HT1080 (cell line): ENCODE data around the gene SHROOM3. TPM values are rescaled to one million over a fixed set of nuclear protein-coding genes. Genes with fewer than 3 reads are reported as not detected.
"Not testable (repeated sequence)": the region's sequence is repeated elsewhere in the genome, so short reads cannot be mapped to it uniquely, and the experiment has no call there.

ENCODE experiments used
- DNase-seq: peaks from one replicate; pipeline ENCODE4 v3.0.0-alpha.2; 2015; ENCODE audit warnings: low read depth
- total RNA-seq: library from RNA; depleted of rRNA; stranded (reverse); fragments of >200 nt; shearing (Covaris generic); gene quantifications from 2 replicates; pipeline ENCODE4 v1.2.3, GENCODE V29; 2014

The SHROOM3 gene
- total RNA-seq, 1 experiment from 2014 or later = 11.8 TPM

DNA sequence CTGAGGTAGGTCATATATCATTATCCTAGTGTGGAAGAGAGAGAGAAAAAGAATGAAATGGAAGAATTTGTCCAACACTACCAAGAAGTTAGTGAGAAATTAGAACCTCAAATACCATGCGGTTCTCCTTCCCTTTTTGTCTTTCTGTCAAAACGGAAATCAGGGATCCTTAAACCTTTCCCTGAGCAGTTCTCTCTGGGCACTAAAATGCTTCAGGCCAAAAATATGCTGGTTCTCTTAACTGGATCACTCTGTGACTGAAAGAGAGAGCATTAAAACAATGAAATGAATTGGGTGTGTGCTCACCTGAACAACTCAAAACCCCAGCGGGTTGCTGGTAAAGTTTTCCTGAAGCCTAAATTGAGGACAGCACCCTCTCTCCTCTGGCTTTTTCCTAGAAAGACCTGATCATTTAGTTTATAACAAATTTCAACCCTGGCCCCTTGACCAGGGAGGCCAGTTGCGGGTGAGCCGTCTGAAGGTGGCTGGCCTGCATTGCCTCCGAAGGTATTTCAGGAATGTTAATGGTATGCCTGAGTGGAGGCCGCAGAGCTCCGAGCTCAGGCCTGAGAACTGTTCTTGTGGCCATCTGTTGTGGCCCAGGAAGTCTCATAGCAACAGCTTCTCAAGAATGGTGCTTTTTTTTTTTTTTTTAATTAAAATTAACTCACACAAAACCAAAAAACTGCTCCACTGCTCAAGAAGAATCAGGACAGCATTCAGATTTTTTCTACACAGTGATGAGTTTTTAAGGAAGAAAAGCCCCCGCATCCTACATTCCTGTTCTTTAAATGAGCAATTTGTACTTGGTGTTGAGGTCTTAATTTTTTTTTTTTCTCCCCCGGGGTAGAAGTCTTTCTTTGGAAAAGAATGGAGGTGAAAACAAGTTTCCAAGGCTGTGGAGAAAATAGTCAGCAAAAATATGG lies 155.1 kb downstream of the SHROOM3 start:
- peak; percentile 92 for DNase-seq

DNA sequence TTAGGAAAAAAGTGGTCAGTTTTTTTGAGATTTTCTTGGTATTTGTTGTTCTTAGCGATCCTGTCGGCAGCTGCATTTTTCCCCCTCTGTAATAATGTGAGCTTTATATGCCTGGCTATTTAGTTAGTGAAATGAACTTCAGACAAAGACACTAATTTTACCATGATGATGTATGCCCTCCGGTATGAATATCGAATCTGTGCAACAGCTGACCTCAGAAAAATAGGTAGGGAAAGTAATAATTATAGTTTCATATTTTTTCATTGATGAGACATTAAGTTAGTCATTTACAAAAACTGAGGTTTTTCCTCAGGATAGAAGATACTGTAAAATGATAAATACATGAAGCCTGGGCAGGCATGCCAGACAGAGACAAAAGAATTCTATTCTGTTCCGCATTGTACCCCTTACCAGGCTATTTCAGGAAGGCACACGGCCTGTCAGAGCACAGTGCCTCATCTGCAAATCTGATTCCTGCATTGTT lies 155.8 kb downstream of the SHROOM3 start:
- peak; percentile 24 for DNase-seq

DNA sequence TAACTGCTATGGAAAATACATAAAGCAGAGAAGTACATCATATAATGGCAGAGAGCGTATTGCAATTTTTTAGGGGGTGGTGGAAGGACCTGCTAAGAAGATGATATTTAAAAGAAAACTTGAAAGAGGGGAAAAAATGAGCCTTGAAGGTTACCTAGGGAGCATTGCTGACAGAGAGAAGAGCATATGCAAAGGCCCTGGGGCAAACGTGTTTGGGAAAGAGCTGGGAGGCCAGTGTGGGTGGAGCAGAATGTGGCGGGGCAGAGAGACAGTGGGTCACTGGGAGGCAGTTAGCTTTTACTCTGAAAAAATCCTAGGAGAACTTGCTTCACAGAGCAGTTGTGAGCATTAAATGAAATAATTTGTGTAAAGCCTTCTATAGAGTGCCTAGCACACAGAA lies 157.0 kb downstream of the SHROOM3 start:
- no peak for DNase-seq

- DNase-seq = no peak
Observed at GRCh38 chr4:76592460-76592859, 157.4 kb downstream of the SHROOM3 start.

DNA sequence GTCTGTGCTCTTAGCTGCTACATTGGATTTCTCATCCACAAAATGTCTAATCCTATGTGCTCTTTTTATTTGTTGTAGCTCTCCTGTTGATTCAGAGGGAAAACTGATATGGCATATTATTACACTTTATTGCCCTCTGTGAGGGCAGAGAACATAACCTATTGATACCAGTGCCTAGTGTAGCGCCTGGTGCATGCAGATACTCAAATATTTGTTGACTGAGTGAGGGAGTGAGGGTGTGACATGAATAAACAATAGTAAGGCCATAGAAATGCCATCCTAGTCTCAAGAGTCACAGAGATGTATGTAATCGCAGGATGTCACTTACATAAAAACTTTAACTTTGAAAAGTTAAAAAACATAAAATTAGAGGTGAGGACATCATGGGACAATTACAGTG lies 159.1 kb downstream of the SHROOM3 start:
- no peak for DNase-seq

DNA sequence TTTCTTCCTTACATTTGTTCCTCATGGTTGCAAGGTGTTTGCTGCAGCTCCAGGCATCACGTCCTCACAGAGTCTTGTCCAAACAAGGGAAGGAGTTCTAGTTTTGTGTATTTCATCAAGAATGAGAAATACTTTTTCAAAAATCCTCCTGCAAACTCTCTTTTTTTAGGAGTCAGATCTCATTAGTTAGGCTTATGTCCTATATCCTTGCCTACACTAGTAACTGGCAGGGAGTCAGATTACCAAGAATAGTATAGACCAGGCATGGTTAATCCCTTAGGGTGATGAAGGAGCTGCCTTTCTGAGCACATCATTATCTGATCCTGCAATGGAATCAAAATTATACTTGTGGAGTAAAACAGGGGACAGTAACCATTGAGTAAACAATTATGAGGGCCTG lies 160.4 kb downstream of the SHROOM3 start:
- DNase-seq = no peak

- DNase-seq = no peak
Observed at GRCh38 chr4:76596713-76597112, 161.7 kb downstream of the SHROOM3 start.

DNA sequence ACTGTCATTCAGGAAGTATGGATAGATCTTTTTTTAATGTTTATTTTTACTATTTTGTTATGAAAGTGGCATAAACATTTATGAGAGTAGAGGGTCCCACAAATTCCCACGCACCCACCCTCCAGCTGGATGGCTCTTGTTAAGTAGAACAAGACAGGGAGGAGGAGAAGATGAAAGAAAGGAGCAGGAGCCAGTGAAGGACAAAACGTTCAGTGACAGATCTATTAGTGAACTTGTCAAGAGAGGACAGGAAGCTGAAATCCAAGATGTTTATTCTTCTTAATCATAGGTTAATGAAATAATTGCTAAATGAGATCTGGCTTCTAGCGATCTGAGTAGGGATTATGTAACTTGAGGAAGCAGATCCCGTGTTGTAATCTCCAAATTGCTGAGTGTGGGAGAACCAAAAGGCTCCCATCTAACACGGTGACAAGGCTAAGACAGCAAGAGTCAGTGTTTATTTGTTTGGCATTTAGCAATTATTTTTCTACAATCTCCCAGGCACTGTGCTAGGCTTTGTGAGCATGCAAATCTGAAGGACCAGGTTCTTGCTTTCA lies 162.5 kb downstream of the SHROOM3 start:
- DNase-seq = no peak

DNA sequence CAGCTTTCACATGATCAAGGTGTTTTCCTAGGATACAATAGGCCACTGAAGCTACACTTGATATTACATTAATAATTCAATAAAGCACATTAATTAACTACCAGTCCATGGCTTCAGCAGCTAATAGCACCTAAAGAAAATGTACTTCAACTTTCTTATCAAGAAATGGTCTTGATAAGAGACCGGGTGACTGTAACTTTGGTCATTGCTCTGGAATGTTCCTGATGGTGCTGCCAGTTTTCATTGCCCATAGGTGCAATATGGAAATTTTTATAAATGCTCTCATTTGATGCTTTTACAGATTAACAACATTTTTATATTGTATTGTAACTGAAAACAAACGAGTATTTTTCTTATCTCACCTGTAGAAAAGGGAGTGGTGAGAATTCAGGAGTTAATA lies 165.4 kb downstream of the SHROOM3 start:
- no peak for DNase-seq

- DNase-seq = no peak
Observed at GRCh38 chr4:76601791-76602190, 166.8 kb downstream of the SHROOM3 start.

- no peak for DNase-seq
Observed at GRCh38 chr4:76605099-76605563, 170.1 kb downstream of the SHROOM3 start.

DNA sequence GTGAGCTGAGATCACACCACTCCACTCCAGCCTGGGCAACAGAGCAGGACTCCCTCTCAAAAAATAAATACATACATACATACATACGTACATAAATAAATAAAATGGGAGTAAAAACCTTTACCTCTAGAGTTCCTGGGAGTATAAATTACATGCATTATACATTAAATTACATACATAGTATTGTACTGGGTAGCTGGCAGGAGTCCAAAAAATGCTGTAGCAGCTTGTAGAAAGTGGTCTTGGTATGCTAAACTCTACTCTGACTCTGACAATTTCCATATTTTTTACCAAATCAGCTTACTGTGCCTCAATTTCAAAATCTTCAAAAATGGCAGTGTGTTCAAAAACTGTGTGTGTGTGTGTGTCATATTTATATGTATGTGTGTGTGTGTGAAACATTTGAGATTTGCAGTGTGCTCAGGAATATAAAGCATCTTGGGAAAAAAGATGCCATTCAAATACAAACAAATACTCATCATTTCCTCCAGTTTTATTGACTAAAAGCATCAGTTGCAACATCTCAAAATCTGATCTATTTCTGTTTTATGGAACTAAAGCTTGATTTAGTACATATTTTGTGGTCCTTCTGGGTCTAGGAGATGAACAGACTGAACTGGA lies 171.7 kb downstream of the SHROOM3 start:
- DNase-seq = no peak

GRCh38 chr4:76607266-76607799 lies 172.3 kb downstream of the SHROOM3 start:
- no peak for DNase-seq

DNA sequence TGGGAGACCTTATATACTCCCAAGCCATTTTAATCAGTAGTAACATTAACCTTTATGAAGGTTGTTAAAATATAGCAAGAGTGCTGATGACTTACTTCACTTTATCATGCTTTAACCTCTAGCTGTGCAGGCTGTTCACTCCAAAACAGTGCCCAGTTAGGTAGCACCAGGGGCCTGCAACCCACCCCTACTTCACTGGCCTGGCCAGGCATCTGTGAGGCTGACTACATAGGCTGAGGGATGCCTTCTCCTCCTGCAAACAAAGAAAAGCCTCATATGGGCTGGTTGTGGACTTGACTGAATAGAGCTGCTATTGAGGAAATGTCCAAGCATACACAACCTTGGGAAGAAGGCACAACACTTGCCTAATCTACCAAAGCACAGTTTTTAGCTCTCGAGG lies 172.8 kb downstream of the SHROOM3 start:
- no peak for DNase-seq

GRCh38 chr4:76608549-76608948 lies 173.5 kb downstream of the SHROOM3 start:
- DNase-seq = not testable (repeated sequence)

GRCh38 chr4:76610751-76611547 lies 175.9 kb downstream of the SHROOM3 start:
- no peak for DNase-seq

DNA sequence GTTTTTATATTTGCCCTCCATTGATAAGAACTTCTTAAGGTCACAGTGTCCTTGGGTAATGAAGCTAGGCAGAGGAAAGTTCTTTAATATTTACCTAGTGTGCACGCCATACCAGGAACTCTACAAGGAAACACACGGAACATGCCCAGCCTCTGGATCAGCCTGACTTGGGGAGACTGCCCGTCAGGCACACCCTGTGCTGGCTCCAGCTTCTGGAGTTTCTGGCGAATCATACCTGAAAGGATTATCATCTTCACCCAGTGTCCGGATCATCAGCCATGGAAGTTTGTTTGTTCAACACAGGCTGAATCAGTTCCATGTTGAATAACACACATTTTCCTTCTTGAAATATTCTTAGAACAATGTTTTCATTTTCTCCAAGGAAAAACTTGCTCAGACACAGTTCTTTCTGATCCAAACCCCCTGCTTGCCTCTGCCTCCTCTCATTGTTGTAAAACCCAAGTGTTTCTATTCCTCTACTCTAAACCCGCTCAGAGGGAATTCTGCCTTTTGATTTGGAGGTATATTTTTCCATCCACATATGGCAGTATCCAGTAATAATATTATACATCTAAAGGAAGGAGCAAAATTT lies 176.7 kb downstream of the SHROOM3 start:
- no peak for DNase-seq

DNA sequence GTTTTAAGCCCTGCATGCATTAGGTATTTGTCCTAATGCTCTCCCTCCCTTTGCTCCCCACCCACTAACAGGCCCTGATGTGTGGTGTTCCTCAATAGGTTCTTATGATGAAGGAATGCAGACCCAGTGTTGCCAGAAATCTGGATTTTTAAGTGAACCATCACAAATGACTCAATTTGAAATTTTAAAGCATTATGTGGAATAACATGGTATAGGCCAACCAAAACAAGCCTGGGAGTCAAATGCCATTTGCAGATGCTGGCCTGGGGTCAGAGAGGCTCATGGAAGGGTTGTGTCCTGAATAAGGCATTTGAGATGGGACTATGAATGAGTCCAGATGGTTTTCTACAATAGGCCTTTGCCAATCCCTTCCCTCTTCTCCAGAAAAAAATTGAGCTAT lies 179.6 kb downstream of the SHROOM3 start:
- DNase-seq = no peak

DNA sequence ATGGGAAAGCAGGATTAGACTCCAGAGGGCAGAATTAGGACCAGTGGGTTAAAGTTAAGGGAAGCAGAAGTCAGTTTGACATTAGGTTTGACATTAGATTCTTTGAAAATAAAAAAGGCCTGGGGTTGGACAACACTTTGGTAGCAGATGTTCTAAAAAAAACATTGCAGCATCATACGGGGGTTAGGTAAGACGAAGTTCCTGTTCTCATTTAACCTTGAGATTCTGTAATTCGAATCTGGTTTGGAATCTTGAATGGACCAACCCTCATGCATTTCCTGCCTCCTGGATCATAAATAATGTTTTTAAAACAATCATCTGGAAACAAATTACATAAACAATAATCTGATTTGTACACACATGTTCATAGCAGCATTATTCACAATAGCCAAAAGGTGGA lies 181.0 kb downstream of the SHROOM3 start:
- DNase-seq = no peak

- no peak for DNase-seq
Observed at GRCh38 chr4:76616526-76616925, 181.5 kb downstream of the SHROOM3 start.
